Measurements from ENCODE around the gene NELL2. TPM values are rescaled to one million over a fixed set of nuclear protein-coding genes. Genes with fewer than 3 reads are reported as not detected.
"Not testable (repeated sequence)": the region's sequence is repeated elsewhere in the genome, so short reads cannot be mapped to it uniquely, and the experiment has no call there.

NELL2 gene
- total RNA-seq, 1 donor from 2014 or later: 2,116 TPM

DNA sequence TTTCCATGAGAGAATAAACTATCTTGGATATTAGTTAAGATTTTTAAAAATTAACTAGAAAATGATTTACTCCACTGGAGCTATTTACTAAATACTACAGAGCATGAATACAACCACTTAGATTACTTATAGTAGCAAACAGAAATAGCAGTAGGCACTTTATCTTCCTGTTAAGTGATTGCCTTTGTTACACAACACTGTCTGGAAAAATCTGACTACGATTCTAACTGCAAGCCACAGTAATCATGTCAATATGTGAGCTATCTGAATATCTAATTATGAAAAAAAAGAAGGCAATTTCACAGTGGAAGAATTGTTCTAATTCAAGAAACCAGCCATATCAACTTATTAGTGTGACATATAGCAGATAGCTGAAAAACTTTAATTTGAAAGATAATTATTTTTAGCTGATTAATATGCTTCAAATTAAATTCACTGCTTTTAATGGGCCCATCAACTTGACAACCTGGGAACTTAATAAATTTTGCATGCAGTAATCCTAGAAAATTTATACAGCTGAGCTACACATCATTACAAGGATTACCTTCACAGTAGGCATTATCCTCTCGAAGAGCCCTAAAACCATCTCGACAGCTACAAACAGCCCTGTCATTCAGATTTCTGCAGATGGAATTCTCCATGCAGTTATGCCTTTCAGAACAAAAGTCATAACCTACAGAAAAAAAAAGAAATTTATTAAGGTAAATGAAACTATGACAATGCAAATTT lies 172.8 kb downstream of the NELL2 start:
- FAIRE-seq: no peak
- DNase-seq (ENCODE audit: low spot score in 2 of 2): no peak

DNA sequence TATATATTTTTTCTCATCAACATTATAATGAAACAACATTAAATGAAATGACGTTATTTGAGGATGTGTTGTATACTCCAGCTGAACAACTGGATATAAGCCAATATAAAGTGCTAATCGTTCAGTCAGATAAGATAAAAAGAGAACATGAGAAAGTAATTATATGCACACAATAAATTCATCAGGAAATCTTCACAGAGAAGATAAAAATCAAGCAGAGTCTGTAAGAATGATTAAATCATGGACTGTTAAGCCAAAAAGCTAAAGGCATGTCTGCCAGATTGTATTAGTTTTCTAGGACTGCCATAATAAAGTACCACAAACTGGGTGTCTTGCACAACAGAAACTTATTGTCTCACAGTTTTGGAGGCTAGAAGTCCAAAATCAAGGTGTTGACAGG lies 178.6 kb downstream of the NELL2 start:
- DNase-seq (ENCODE audit: low spot score in 2 of 2) (no peak), FAIRE-seq (no peak)

DNA sequence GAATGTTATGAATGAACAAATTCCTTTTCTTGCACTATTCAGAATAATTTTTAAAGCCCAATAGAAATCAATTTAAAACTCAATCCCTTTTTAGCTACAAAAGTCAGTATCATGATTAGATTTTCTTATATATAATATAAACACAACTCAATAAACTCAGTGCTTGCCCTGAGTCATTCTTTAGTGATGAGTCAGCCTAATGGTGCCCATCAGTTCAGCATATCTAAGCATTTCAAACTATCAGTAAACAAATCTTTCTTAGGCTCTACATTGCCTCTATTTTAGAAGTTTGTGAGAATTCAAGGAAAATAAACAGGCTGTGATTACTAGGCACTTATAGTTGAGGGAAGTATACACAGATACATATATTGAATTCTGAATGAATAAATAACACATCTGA lies 179.6 kb downstream of the NELL2 start:
- DNase-seq (ENCODE audit: low spot score in 2 of 2) (no peak), FAIRE-seq (no peak)

DNA sequence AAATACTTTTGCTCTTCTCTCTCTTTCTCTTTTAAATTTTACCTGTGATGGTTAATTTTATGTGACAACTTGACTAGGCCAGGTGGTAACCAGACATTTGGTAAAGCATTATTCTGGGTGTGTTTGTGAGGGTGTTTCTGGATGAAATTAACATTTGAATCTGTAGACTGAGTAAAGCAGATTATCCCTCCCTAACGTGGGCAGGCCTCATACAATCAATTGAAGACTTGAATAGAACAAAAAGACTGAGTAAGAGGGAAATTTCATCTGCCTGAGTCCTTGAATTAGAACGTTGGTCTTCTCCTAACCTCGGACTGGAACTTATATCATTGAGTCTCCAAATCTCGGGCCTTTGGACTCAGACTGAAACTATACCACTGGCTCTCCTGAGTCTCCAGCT lies 182.1 kb downstream of the NELL2 start:
- no peak for FAIRE-seq
- DNase-seq (ENCODE audit: low spot score in 2 of 2): no peak

DNA sequence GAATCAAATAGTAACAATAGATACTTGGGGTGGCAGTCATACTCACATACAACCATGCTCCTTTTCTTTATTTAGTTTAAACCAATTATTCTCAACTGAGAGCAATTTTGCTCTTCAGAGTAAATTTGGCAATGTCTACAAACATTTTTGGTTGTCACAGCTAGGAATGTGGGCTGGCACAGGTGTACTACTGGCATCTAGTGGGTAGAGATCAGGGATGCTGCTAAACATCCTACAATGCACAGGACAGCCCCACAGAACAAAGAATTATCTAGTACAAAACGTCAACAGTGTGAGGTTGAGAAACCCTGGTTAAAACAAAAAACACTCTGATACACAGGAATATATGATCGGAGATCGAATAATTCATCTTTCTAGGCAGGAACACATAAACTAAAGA lies 186.5 kb downstream of the NELL2 start:
- FAIRE-seq: no peak
- DNase-seq (ENCODE audit: low spot score in 2 of 2): no peak

DNA sequence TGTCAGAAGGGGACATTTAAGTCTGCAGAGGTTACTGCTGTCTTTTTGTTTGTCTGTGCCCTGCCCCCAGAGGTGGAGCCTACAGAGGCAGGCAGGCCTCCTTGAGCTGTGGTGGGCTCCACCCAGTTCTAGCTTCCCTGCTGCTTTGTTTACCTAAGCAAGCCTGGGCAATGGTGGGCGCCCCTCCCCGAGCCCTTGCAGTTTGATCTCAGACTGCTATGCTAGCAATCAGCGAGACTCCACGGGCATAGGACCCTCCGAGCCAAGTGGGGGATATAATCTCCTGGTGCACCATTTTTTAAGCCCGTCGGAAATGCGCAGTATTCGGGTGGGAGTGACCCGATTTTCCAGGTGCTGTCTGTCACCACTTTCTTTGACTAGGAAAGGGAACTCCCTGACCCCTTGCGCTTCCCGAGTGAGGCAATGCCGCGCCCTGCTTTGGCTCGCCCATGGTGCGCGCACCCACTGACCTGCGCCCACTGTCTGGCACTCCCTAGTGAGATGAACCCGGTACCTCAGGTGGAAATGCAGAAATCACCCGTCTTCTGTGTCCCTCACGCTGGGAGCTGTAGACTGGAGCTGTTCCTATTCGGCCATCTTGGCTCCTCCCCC lies 189.2 kb downstream of the NELL2 start:
- FAIRE-seq; DNase-seq (ENCODE audit: low spot score in 2 of 2): not testable (repeated sequence)

DNA sequence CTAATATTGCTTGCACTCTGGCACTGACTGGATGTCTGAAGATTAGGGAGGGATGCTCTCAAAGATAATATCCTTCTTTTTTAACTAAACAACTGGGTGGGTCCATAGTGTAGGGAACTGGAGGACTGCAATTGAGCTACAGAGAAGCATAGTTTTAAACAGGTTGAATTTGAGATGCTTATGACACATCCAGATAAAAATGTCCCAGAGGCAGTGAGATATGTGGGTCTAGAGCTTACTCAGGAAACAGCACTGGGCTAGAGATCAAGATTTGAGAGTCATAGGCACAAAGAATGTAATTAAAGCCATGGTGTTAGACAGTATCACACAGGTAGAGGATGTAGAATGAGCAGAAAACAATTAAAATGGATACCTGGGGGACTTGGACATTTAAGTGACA lies 198.4 kb downstream of the NELL2 start:
- FAIRE-seq: no peak
- no peak for DNase-seq (ENCODE audit: low spot score in 2 of 2)

DNA sequence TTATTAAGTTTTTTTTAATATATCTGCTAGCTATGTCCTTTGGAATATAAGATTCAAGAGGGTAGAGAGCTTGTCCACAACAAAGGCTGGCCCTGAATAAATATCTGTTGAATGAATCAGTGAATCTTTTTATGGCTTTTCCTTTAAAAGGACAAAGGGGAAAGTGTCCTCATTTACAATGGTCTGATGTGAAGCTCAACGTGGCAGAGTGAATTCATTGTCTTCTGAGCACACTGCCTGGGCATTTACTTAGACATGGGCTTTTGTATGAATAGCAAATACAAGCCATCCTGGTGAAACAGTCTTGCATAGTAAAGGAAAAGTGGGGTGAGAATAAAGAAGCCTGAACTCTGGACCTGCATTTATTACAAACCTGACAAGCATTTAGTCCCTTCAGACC lies 201.2 kb downstream of the NELL2 start:
- DNase-seq (ENCODE audit: low spot score in 2 of 2) (no peak), FAIRE-seq (no peak)

DNA sequence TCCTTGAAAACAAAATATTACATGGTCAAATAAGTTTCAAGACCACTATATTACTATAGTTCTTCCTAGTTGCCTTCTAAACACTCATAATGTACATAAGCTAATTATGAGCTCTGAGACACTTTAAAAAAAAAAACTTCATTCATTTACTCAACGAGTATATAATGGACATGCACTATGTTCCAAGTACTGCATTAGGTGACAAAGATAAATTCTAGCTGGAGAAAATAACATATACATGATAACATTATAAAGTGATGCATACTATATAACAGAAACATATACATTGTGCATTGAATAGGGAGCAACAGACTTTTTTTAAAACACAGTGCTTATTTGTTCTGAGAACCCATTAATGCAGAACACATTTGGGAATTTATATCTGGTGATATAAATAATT lies 202.3 kb downstream of the NELL2 start:
- no peak for FAIRE-seq
- no peak for DNase-seq (ENCODE audit: low spot score in 2 of 2)

DNA sequence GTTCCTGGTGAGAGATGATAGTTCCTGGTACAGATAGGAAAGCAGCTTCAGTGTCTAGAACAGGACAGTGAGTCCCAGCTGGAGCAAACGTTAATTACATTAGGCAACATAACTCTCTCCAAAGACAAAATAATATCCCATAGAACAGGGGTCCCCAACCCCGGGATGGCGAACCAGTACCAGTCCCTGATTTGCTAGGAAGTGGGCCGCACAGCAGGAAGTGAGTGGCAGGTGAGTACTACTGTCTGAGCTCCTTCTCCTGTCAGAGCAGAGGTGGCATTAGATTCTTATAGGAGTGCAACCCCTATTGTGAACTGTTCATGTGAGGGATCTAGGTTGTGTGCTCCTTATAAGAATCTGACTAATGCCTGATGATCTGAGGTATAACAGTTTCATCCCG lies 204.1 kb downstream of the NELL2 start:
- FAIRE-seq (no peak), DNase-seq (ENCODE audit: low spot score in 2 of 2) (no peak)

DNA sequence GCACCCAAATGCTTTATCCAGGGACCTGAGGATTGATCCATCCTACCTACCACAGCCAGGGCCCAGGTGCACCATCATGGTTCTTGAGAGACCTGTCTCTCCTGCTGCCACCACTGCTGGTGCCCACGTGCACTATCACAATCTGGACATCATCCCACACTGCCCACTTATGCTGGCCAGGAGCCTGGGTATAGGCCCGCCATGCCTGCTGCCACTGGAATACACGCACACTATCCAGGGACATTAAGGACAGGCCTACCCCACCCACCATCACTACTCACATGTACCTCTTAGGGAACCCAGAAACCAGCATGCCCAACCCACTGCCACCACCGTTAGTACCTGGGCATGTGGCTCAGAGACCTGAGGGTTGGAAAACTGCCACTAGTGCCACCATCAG lies 207.7 kb downstream of the NELL2 start:
- no peak for DNase-seq (ENCODE audit: low spot score in 2 of 2)
- FAIRE-seq: no peak

DNA sequence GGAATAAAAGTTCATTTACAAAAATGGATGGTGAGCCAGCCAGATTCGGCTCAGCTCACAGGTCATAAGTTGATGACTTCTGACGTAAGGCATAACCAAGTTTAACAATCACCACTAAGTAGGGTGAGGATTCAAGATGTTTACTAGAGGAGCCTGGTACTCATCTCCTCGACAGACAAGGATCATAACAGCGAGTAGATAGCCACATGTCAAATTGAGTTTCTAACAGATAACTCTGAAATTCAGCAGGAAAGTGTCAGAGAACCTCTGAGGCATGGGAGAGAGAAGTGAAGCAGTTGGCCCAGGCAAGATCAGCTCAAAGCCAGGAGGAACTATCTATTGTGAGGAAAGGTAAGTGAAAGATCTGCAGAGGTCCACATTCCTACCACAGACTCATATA lies 208.7 kb downstream of the NELL2 start:
- DNase-seq (ENCODE audit: low spot score in 2 of 2): no peak
- no peak for FAIRE-seq

DNA sequence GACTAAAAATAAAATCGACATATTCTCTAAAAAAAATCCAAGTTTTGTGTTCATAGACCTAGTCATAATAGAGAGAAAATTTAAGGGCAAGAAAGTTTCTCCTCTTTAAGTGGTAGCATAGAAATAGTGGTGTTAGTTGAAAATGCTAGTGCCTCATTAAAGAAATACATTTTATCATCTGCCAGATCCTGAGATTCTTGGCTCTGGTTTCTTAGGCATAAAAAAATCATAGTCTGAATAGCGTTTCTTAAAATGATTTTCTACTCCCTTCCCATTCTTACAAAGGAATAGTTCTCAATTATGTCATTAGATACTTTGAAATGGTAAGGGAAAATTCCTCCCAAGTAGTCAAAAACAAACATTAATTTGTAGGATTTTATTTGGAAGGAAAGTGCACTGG lies 212.8 kb downstream of the NELL2 start:
- DNase-seq (ENCODE audit: low spot score in 2 of 2): no peak
- no peak for FAIRE-seq

DNA sequence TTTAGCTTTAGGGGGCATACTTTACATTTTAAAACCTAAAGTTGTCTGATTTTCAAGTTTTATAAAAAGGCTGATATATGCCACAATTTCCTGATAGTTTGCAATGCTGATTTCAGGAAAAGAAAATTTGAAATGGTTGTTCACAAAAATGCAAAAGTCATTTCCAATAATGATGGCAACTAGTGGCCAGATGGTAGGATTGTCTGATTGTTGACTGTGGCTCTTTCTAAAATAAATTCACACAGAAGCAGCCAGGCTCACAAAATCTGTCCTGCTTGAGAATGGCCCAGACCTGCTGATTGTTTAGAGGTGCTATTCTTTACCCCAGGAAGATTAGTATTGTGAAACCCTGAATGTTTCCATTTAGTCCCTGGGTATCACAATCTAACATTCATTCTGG lies 220.3 kb downstream of the NELL2 start:
- DNase-seq (ENCODE audit: low spot score in 2 of 2) (no peak), FAIRE-seq (no peak)

DNA sequence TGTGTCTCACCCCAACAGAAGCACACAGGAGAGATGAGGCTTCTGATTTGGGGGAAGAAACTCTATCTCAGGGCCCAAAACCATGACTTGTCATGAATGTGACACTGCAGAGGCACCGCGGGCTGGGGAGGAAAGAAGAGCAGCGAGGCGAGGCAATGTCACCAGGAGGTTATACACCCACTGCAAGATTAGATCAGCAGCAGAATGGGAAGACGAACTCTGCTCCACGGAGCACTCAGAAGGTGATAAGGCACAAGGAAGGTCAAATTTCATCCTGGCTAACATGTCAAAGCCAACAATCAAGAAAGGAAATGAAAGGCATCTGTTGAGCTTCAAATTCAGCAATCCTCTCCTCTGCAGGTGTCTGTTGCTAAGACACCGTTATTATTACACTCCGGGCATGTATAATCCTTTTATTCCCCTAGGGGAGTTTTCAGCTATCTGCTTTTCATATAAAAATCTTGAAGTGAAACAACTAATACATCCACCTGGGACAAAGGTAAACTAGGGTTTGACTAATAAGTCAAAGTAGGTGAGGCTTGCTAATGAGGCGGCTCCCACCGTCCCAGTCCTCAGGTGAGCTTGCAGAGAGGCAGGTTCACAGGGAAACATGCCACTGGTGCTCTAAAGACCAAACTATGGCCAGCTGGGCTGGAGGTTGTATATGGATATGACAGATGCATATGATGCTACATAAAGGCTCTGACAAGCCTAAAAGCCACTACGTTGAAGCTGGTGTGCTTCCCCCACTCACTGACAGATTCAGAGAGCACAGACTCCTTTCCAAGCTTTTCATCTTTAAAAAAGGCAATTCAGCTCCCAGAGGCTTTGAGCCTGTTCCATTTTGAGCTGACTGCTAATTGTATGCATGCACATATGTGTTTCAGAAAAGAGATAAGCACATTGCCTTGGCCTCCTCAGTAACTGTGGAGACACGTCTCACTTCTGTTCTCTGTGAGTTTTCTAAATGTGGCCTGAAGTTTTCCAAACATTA lies 221.2 kb downstream of the NELL2 start:
- DNase-seq (ENCODE audit: low spot score in 2 of 2) (no peak), FAIRE-seq (no peak)

DNA sequence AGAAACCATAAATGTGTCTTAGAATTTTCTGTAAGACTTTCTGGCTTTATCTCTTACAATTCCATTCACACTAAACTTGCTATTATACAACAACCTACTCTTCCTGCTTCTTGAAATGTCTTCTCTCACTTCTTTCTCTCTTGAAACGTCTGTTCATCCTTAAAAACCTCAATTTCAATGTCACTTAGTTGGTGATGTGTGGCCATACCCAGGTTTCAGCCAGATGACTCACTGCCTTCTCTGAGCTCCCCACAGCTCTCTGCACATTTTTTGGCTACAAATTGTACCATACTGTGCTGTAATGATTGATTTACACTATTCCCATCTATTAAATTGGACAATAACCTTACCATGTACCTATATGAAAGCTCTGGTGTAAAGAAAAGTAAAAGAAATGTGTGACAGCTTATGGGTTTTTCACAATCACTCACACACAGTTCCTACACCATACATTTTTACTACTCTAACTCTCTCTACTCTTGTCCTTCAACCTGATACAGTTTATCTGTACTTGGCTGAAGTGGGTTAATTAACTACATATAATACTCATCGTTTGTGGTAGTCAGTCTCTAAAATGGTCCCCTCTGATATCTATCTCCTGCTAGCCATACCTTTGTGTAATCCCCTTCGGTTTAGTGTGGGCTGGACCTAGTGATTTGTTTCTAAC lies 222.1 kb downstream of the NELL2 start:
- FAIRE-seq: no peak
- DNase-seq (ENCODE audit: low spot score in 2 of 2): no peak

DNA sequence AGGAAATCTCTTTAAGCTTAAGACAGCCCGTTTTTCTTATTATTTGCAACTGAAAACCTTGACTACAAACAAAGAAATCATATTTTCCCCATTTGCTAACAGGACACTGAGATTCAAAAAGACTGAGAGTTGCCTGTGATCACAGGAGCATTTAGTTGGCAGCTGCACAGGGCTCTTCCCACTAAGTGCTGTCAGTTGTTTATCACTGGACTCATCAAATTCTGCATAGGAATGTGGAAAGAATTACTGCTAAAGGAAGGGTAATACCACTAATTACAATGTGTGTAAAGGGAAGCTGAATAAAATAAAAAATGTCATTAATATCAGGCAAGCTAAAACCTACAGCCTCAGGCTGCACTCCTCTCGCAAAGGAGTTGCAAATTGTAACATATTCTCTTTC lies 226.4 kb downstream of the NELL2 start:
- FAIRE-seq (no peak), DNase-seq (ENCODE audit: low spot score in 2 of 2) (no peak)

DNA sequence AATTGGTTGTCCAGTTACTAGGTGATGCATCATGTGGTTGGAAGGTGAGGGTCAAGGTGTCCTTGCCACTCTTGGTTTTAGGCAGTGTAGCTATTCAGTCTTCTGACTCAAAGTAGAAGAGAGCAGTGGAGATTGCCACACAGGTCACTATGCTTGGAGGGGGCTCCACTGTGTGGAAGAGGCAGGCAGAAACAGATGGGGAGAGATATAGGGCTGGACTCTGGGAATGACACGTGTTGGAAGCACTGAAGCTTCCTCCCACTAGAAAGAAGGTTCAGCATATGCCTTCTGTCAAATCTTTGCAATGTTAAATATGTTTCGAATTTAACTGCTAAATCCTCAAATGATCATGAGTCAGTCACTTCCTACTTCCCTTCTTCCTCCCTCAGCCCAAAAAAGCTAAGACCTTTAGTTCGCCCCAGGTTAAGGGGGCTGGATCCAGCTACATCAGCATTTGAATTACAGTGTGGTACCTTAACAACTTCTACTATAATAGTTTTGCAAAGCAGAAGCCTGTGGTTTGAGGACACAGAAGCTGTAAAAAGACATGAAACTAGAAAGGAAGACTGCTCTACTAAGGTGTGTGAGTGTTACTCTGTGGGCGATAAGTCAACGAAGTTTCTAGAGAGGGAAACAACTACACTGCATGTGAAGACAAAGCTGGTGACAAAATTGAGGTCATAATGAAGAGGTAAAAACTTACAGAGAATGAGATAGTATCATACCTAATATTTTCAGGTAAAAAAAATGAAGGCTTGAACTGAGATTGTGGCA lies 228.0 kb downstream of the NELL2 start:
- FAIRE-seq: no peak
- DNase-seq (ENCODE audit: low spot score in 2 of 2): no peak

DNA sequence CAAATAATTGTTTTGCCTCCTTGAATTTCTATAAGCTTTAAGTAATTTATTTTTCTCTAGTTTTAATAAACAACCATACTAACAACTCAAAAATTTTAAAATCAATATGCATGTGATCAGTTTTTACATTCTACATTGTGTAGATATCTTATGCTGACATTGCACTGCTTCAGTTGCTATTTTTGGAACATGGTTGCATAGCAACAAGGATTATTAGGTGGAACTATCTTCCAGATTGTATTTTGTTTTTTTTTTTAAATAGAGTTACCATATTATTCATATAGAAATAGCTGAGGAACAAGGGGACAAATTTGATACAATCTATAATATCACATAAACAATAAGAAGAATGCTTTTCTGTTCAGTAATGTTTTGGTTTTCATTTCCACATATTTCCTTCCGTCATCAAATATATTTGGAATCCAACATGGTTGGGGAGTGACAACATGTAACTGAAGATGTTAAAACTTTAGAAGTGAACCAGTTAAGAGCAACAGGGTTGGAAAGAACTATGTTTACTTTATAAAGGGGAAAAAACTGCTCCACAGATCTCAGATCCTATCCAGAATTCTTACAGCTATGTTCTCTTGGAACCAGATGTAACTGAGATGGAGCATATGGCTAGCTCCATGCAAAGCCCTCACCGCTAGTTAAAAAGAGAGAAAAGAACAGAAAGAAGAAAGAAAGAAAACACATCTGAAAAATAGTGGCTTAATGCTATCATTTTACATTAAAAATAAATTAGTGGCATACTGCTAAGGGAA lies 235.5 kb downstream of the NELL2 start:
- no peak for FAIRE-seq
- no peak for DNase-seq (ENCODE audit: low spot score in 2 of 2)

Data from frontal cortex (tissue), 4 donors.